HAP-1 (cell line): ENCODE measurements around the gene ATP4A.

Experiments
- DNase-seq, 2 experiments: peaks; one replicate each; pipeline ENCODE4 v3.0.0-alpha.2; 2016 to 2020; ENCODE audit warnings: low spot score in 2 of 2
- H3K27me3 ChIP-seq: fragments of 250-450 bp; sonication (Bioruptor Pico); 2 replicates; pipeline ENCODE4 v1.5.1; 2020; ENCODE audit warnings: low read depth, mild to moderate bottlenecking, moderate library complexity
- H3K36me3 ChIP-seq: fragments of 250-450 bp; sonication (Bioruptor Pico); replicated peaks from 2 replicates; pipeline ENCODE4 v1.5.1; 2020; ENCODE audit warnings: mild to moderate bottlenecking
- H3K4me1 ChIP-seq: fragments of 250-450 bp; sonication (Bioruptor Pico); 2 replicates; pipeline ENCODE4 v1.5.1; 2020; ENCODE audit warnings: mild to moderate bottlenecking
- H3K4me3 ChIP-seq: fragments of 250-450 bp; sonication (Bioruptor Pico); 2 replicates; pipeline ENCODE4 v1.5.1; 2020; ENCODE audit warnings: mild to moderate bottlenecking, moderate library complexity
- H3K9me3 ChIP-seq: fragments of 250-450 bp; sonication (Bioruptor Pico); 2 replicates; pipeline ENCODE4 v1.5.1; 2020; ENCODE audit warnings: mild to moderate bottlenecking, moderate library complexity
- in situ Hi-C: fragments of 300-500 bp; cut with MboI; formaldehyde crosslinking; loops from 3 replicates; pipeline ENCODE4 v1.14.3; 2020; ENCODE audit warnings: low sequenced_read_pairs, inconsistent platforms, mixed read lengths

The ATP4A gene

DNA sequence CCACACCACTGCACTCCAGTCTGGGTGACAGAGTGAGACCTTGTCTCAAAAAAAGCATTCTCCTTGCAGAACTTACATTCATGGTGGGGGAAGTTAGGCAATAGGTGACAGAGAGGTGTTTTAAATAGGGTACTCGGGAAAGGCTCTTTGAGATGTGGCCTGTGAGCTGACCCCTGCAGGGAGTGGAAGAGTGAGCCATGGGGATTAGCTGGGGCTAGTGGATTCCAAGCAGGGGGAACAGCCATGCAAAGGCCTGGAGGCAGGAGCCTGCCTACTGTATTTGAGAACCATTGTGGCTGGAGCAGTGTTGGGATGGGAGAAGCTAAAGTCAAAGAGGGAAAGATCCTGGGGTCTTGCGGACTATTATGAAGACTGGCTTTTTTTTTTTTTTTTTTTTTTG lies 46.1 kb downstream of the ATP4A start:
- no peak for DNase-seq
- no peaks in the 10 kb centered on the region for H3K27me3 ChIP-seq
- in situ Hi-C loops = no loop called here
- no peaks in the 10 kb centered on the region for H3K36me3 ChIP-seq
- H3K4me3 ChIP-seq = no peak overlapping the region
- H3K4me1 ChIP-seq = peaks cover 8% of the 10 kb centered on the region
- no peaks in the 10 kb centered on the region for H3K9me3 ChIP-seq

DNA sequence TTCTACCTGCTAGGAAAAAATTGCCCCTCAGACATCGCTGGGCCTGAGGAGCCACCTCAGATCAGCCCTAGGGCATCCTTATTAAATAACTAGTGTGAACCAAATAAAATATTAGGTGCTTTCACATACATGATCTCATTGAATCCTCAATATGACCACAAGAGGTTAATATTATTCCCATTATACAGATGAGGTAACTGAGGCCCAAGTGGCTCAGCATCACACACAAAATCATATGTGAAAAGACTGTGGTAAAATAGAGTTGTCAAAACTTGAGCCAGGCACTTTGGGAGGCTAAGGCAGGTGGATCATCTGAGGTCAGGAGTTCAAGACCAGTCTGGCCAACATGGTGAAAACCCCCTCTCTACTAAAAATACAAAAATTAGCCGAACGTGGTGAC lies 47.1 kb downstream of the ATP4A start:
- H3K4me1 ChIP-seq = peaks cover 3% of the 10 kb centered on the region
- in situ Hi-C loops = no loop called here
- no peaks in the 10 kb centered on the region for H3K9me3 ChIP-seq
- H3K4me3 ChIP-seq = no peak overlapping the region
- DNase-seq = no peak
- H3K36me3 ChIP-seq = no peaks in the 10 kb centered on the region
- no peaks in the 10 kb centered on the region for H3K27me3 ChIP-seq

DNA sequence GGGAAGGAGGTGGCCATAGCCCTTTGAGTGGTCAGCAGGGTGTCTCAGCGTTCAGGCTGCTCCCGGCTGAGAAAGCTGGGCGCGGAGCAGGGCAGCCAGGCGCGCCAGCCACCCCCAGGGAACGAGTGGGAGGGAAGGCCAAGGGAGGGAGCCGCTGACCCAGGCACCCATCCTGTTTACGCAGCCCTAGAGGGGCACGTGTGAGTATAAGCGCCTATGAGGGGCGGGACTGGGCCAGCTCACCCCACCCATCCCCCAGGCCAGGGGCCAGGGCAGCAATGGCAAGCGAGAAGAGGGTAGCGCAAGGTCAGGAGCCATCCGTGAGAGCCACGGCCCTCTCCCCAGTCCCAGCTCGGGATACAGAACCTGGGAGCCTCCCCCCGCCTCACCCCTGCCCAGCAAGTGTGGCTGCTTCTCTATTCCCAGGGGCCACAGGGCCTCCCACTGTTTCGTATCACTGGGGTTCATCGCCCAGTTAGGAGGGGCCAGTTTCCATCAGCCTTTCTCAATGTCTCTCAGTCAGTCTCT lies 49.1 kb downstream of the ATP4A start:
- Histone ChIP-seq H3K9me3 (no peaks in the 10 kb centered on the region), H3K4me3 (no peak overlapping the region), H3K36me3 (no peaks in the 10 kb centered on the region), H3K27me3 (no peaks in the 10 kb centered on the region), H3K4me1 (no peaks in the 10 kb centered on the region)
- in situ Hi-C loops = no loop called here
- DNase-seq = no peak

GRCh38 chr19:35513628-35514281 lies 49.7 kb downstream of the ATP4A start, which contains the start of gene DMKN:
Gene DMKN, minus strand, starts transcription at chr19:35513649. Its CDS starts 174 bp downstream, at chr19:35513475.
- DNase-seq = no peak
- Histone ChIP-seq H3K36me3 (no peaks in the 10 kb centered on the region), H3K9me3 (no peaks in the 10 kb centered on the region), H3K4me1 (peaks cover 4% of the 10 kb centered on the region; the same call in 1 of the 2 replicates), H3K27me3 (no peaks in the 10 kb centered on the region), H3K4me3 (no peak within 1 kb of the TSS)
- in situ Hi-C loops = no loop called here

DNA sequence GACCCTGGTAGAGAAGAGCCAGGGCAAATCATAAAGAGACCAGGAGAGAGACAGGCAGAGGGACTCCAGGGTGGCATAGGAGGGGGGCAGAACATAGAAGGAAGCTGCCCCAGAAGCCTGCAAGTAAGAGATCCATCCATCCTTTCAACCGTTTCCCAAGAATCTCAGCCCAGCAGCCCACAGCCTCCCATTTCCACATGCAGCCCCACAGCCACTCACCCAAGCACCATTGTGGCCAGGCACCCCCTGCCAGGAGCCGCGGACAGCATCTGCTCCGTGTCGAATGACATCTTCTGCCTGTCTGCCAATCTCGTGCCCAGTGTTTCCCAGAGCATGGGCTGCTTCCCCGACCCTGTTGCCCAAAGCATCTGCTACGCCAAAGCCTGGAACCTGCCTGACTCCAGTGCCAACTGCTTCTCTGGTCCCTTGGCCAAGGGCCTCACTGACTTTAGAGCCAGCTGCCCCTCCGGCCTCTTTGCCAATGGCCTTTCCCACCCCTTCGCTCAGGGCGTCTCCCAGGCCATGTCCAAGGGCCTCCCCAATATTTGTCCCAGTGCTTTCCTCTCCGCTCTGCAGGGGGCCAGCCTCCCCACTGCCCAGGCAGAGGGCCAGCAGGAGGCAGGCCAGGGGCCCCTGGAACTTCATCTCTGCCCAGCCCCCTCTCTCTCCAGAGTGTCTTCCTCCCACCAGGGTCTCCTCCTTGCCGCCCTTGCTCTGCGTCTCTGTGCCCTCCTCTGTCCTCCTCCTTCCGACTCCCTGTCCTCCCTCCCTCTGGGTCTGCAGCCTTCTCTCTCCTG lies 50.4 kb downstream of the ATP4A start:
- Histone ChIP-seq H3K4me3 (no peak overlapping the region), H3K27me3 (no peaks in the 10 kb centered on the region), H3K4me1 (peaks cover 6% of the 10 kb centered on the region; the same call in 1 of the 2 replicates), H3K9me3 (no peaks in the 10 kb centered on the region), H3K36me3 (peaks cover 2% of the 10 kb centered on the region; the same call in 1 of the 2 replicates)
- no peak for DNase-seq
- in situ Hi-C loops = no loop called here

DNA sequence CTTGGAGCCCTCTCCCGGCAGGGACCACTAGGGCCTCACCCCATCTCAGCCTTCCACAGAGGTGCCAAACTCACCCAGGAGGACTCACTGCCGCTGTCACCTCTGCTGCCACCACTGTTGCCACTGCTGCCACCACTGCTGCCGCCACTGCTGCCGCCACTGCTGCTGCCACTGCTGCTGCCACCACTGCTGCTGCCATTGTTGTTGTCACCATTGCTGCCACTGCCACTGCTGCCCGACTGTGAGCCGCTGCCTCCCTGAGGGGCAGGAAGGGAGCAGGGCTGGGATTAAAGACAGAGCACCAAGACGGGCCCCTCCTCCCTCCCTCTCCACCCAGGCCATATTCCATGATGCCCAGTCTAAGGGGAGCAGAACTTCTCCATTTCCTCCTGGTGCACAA lies 52.1 kb downstream of the ATP4A start:
- in situ Hi-C loops = no loop called here
- Histone ChIP-seq H3K4me1 (peaks cover 6% of the 10 kb centered on the region; the same call in 1 of the 2 replicates), H3K27me3 (no peaks in the 10 kb centered on the region)

GRCh38 chr19:35510626-35510964 lies 52.9 kb downstream of the ATP4A start:
- peaks cover 9% of the 10 kb centered on the region for H3K36me3 ChIP-seq
- H3K4me3 ChIP-seq = peak overlapping the region; percentile 47
- DNase-seq = no peak
- no peaks in the 10 kb centered on the region for H3K27me3 ChIP-seq
- H3K9me3 ChIP-seq = no peaks in the 10 kb centered on the region
- in situ Hi-C loops = no loop called here
- H3K4me1 ChIP-seq = peaks cover 6% of the 10 kb centered on the region; the same call in 1 of the 2 replicates

More for the DNA sequence above, 52.1 kb downstream of the ATP4A start:
- DNase-seq = no peak
- Histone ChIP-seq H3K9me3 (no peaks in the 10 kb centered on the region), H3K4me3 (no peak overlapping the region), H3K36me3 (peaks cover 5% of the 10 kb centered on the region; the same call in 1 of the 2 replicates)

GRCh38 chr19:35509861-35510625 lies 53.4 kb downstream of the ATP4A start:
- peak; percentile 69 to 93 for DNase-seq
- H3K27me3 ChIP-seq = no peaks in the 10 kb centered on the region

GRCh38 chr19:35509018-35509652 lies 54.3 kb downstream of the ATP4A start:
- Histone ChIP-seq H3K4me3 (peak overlapping the region; percentile 47), H3K4me1 (peaks cover 6% of the 10 kb centered on the region; the same call in 1 of the 2 replicates), H3K36me3 (peaks cover 15% of the 10 kb centered on the region), H3K27me3 (no peaks in the 10 kb centered on the region), H3K9me3 (no peaks in the 10 kb centered on the region)
- peak; percentile 56 to 77 for DNase-seq
- in situ Hi-C loops = no loop called here

More at GRCh38 chr19:35509861-35510625, 53.4 kb downstream of the ATP4A start:
- in situ Hi-C loops = no loop called here
- peaks cover 6% of the 10 kb centered on the region; the same call in 1 of the 2 replicates for H3K4me1 ChIP-seq
- peak overlapping the region; percentile 47 for H3K4me3 ChIP-seq
- H3K36me3 ChIP-seq = peaks cover 15% of the 10 kb centered on the region
- H3K9me3 ChIP-seq = no peaks in the 10 kb centered on the region

DNA sequence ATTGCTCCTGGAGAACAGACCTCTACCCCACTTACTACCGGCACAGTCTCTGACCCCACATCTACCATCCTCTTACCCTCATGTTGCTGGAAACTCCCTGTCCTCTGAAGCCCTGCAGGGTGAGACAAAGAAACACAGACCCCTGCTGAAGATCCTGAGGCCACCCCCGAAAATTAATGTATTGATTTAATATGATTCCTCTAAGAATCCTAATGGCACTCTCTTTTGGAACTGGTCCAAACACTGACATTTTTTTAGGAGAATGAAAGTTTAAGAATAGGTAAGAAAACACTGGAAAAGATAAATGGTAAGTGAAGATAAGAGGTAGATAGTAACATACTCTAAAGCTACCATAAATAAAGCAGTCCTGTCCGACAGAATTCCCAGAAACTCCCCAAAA lies 55.3 kb downstream of the ATP4A start:
- no peak for DNase-seq
- in situ Hi-C loops = no loop called here
- Histone ChIP-seq H3K9me3 (no peaks in the 10 kb centered on the region), H3K36me3 (peaks cover 15% of the 10 kb centered on the region), H3K4me3 (no peak overlapping the region), H3K4me1 (peaks cover 6% of the 10 kb centered on the region; the same call in 1 of the 2 replicates), H3K27me3 (no peaks in the 10 kb centered on the region)

DNA sequence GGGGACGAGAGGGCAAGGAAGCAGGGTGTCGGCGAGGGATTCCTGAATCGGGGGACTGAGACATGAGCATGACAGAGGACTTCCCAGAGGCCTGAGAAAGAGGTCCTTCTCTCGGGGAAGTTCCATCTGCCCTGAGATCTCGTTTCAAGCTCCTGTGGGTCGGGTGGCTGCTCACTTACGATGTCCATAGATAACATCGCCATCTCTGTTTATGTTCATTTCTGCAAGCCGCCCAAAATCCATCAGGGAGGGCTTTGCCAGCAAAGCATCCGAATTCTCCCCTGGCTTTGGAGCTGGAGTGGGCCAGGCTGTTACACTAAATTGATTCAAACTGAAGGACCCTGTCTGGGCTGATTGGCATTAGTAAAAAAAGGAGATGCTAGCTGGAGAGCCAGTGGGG lies 55.9 kb downstream of the ATP4A start:
- Histone ChIP-seq H3K27me3 (no peaks in the 10 kb centered on the region), H3K4me1 (peaks cover 6% of the 10 kb centered on the region; the same call in 1 of the 2 replicates), H3K9me3 (no peaks in the 10 kb centered on the region), H3K36me3 (peaks cover 15% of the 10 kb centered on the region), H3K4me3 (no peak overlapping the region)
- DNase-seq = no peak
- in situ Hi-C loops = no loop called here

DNA sequence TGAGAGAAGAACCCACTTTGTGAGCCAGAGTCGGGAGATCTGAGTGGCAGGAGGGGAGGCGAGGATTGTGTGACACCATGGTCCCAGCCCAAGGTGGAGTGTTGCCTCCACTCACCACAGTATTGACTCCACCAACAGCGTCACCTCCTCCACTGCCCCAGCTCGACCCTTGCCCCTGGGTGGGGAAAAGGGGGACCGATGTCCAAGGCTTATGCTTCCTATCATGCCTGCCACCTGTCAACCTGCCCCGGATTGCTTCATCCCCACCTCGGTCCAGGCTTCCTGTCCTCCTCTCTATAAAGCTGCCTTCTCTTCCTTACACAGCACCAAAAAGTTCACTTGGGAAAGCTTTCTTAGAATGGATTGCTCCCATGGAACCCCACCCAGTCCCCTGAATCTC lies 57.4 kb downstream of the ATP4A start:
- H3K36me3 ChIP-seq = peaks cover 15% of the 10 kb centered on the region
- H3K4me1 ChIP-seq = peaks cover 6% of the 10 kb centered on the region; the same call in 1 of the 2 replicates
- in situ Hi-C loops = no loop called here
- no peak overlapping the region for H3K4me3 ChIP-seq
- no peaks in the 10 kb centered on the region for H3K9me3 ChIP-seq
- no peak for DNase-seq
- no peaks in the 10 kb centered on the region for H3K27me3 ChIP-seq

GRCh38 chr19:35502751-35503150 lies 60.7 kb downstream of the ATP4A start:
- Histone ChIP-seq H3K9me3 (no peaks in the 10 kb centered on the region), H3K27me3 (no peaks in the 10 kb centered on the region), H3K4me3 (no peak overlapping the region), H3K4me1 (no peaks in the 10 kb centered on the region), H3K36me3 (peaks cover 13% of the 10 kb centered on the region)
- in situ Hi-C loops = no loop called here
- DNase-seq = no peak
